Measurements from ENCODE around the gene KRT24. TPM values are rescaled to one million over a fixed set of nuclear protein-coding genes. Genes with fewer than 3 reads are reported as not detected.

The KRT24 gene
- total RNA-seq, 1 experiment from 2014 or later, result not detected

GRCh38 chr17:40671282-40671681 lies 32.3 kb downstream of the KRT24 start:
- no peak overlapping the region for H3K27ac ChIP-seq
- no peak overlapping the region for H3K4me2 ChIP-seq
- no peak for TF ChIP-seq CTCF (conservative IDR thresholded peaks at IDR 0.05)
- TF ChIP-seq EZH2 (IDR thresholded peaks at IDR 0.05; ENCODE audit: low read depth), result no peak
- no peaks in the 10 kb centered on the region for H3K36me3 ChIP-seq (ENCODE audit: low read depth)
- no peaks in the 10 kb centered on the region for H3K9me2 ChIP-seq (ENCODE audit: insufficient read depth)
- no peaks in the 10 kb centered on the region for H3K4me1 ChIP-seq (replicated peaks; ENCODE audit: insufficient read depth)
- no peaks in the 10 kb centered on the region for H3K9me3 ChIP-seq (ENCODE audit: insufficient read depth, low read depth)
- no peaks in the 10 kb centered on the region for H3K27me3 ChIP-seq (ENCODE audit: insufficient read depth, low read depth)
- DNase-seq, result no peak
- H2AFZ ChIP-seq, result peak overlapping the region; percentile 60; the same call in 1 of the 2 replicates
- no TSS peak for BruUV-seq (replicated peaks)
- no peaks in the 10 kb centered on the region for H4K20me1 ChIP-seq (ENCODE audit: insufficient read depth)
- ChIA-PET CTCF (no interaction called here), POLR2A (ENCODE audit: unreplicated experiment) (no interaction called here)
- no peaks in the 10 kb centered on the region for H3K79me2 ChIP-seq (ENCODE audit: low read depth)
- intact Hi-C loops (cut with micrococcal nuclease; ENCODE audit: unreplicated experiment), result no loop called here
- no peak overlapping the region for H3K4me3 ChIP-seq
- no peaks in the 10 kb centered on the region for H3F3A ChIP-seq (ENCODE audit: insufficient read depth, low read depth)

- Histone ChIP-seq H3K36me3 (ENCODE audit: low read depth) (no peaks in the 10 kb centered on the region), H3K4me2 (no peak overlapping the region), H3K4me3 (no peak overlapping the region), H3K4me1 (replicated peaks; ENCODE audit: insufficient read depth) (no peaks in the 10 kb centered on the region), H2AFZ (no peak overlapping the region), H3K9me2 (ENCODE audit: insufficient read depth) (no peaks in the 10 kb centered on the region), H3K27me3 (ENCODE audit: insufficient read depth, low read depth) (no peaks in the 10 kb centered on the region), H3K27ac (no peak overlapping the region), H3K9me3 (ENCODE audit: insufficient read depth, low read depth) (no peaks in the 10 kb centered on the region), H3K79me2 (ENCODE audit: low read depth) (no peaks in the 10 kb centered on the region), H4K20me1 (ENCODE audit: insufficient read depth) (no peaks in the 10 kb centered on the region), H3F3A (ENCODE audit: insufficient read depth, low read depth) (no peaks in the 10 kb centered on the region)
- POLR2A ChIA-PET (ENCODE audit: unreplicated experiment), result no interaction called here
- BruUV-seq (replicated peaks), result no TSS peak
- CTCF ChIA-PET, result interaction anchor here (0.6 kb wide), 1 partner anchor 34 kb away, joined by 3 read pairs; no protein-coding TSS in a partner anchor
- no peak for DNase-seq
- intact Hi-C loops (cut with micrococcal nuclease; ENCODE audit: unreplicated experiment), result no loop called here
- TF ChIP-seq EZH2 (IDR thresholded peaks at IDR 0.05; ENCODE audit: low read depth) (no peak), CTCF (conservative IDR thresholded peaks at IDR 0.05) (no peak)
Measured at GRCh38 chr17:40666331-40666730, 37.2 kb downstream of the KRT24 start.

- no peaks in the 10 kb centered on the region for H3K9me3 ChIP-seq (ENCODE audit: insufficient read depth, low read depth)
- intact Hi-C loops (cut with micrococcal nuclease; ENCODE audit: unreplicated experiment), result no loop called here
- H3K36me3 ChIP-seq (ENCODE audit: low read depth), result no peaks in the 10 kb centered on the region
- no peaks in the 10 kb centered on the region for H3K4me1 ChIP-seq (replicated peaks; ENCODE audit: insufficient read depth)
- CTCF ChIA-PET, result no interaction called here
- POLR2A ChIA-PET (ENCODE audit: unreplicated experiment), result interaction anchor here (0.7 kb wide), 1 partner anchor 40 kb away, joined by 6 read pairs; no protein-coding TSS in a partner anchor
- BruUV-seq (replicated peaks), result no TSS peak
- H3K4me3 ChIP-seq, result no peak within 1 kb of the TSS
- H2AFZ ChIP-seq, result no peak within 1 kb of the TSS
- no peaks in the 10 kb centered on the region for H4K20me1 ChIP-seq (ENCODE audit: insufficient read depth)
- no peak within 1 kb of the TSS for H3K4me2 ChIP-seq
- no peaks in the 10 kb centered on the region for H3K79me2 ChIP-seq (ENCODE audit: low read depth)
- H3K27me3 ChIP-seq (ENCODE audit: insufficient read depth, low read depth), result no peaks in the 10 kb centered on the region
- no peaks in the 10 kb centered on the region for H3K9me2 ChIP-seq (ENCODE audit: insufficient read depth)
- no peak within 1 kb of the TSS for H3K27ac ChIP-seq
- TF ChIP-seq CTCF (conservative IDR thresholded peaks at IDR 0.05) (no peak), EZH2 (IDR thresholded peaks at IDR 0.05; ENCODE audit: low read depth) (no peak)
- no peak for DNase-seq
- no peaks in the 10 kb centered on the region for H3F3A ChIP-seq (ENCODE audit: insufficient read depth, low read depth)
Measured at GRCh38 chr17:40664582-40665333, 38.8 kb downstream of the KRT24 start, which contains the start of gene KRT222. TSS of gene KRT222 (minus strand) at chr17:40665177. CDS start at chr17:40665099, 78 bp downstream.
